ENCODE measurements around the gene PSMD4.

- TF ChIP-seq, protein P1, sequence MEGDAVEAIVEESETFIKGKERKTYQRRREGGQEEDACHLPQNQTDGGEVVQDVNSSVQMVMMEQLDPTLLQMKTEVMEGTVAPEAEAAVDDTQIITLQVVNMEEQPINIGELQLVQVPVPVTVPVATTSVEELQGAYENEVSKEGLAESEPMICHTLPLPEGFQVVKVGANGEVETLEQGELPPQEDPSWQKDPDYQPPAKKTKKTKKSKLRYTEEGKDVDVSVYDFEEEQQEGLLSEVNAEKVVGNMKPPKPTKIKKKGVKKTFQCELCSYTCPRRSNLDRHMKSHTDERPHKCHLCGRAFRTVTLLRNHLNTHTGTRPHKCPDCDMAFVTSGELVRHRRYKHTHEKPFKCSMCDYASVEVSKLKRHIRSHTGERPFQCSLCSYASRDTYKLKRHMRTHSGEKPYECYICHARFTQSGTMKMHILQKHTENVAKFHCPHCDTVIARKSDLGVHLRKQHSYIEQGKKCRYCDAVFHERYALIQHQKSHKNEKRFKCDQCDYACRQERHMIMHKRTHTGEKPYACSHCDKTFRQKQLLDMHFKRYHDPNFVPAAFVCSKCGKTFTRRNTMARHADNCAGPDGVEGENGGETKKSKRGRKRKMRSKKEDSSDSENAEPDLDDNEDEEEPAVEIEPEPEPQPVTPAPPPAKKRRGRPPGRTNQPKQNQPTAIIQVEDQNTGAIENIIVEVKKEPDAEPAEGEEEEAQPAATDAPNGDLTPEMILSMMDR (optimal IDR thresholded peaks at IDR 0.05 in 1 of 3, IDR thresholded peaks at IDR 0.05 in 1 of 3, conservative IDR thresholded peaks at IDR 0.05 in 1 of 3; ENCODE audit: extremely low read depth in 1 of 3, insufficient read depth in 2 of 3, low read length in 3 of 3): no peak
- TF ChIP-seq EZH2 (IDR thresholded peaks at IDR 0.05; ENCODE audit: low read length): no peak
These were observed 58.3 kb downstream of the PSMD4 start for GRCh38 chr1:151312826-151313225.
